Cardiac fibroblast (primary cell): ENCODE results near the gene RABGAP1.

ENCODE experiments used
- DNase-seq, 2 donors: peaks; one replicate each; pipeline versions ENCODE4 v3.0.0 to v3.0.0-alpha.2; 2010; ENCODE audit warnings: low read depth in 2 of 2
- H3K4me3 ChIP-seq, 2 donors: replicated peaks in 1 of 2; 1 replicate in 1 of 2; 2 replicates in 1 of 2; pipeline ENCODE4 v1.5.1; 2011; ENCODE audit warnings: low read depth in 2 of 2, low read length in 2 of 2, mild to moderate bottlenecking in 2 of 2, moderate library complexity in 1 of 2
- TF ChIP-seq, protein P1 (sequence below): IDR thresholded peaks from one replicate; pipeline ENCODE4 v1.5.1; 2011; ENCODE audit warnings: low read depth, mild to moderate bottlenecking, low read length, inconsistent platforms

The RABGAP1 gene

DNA sequence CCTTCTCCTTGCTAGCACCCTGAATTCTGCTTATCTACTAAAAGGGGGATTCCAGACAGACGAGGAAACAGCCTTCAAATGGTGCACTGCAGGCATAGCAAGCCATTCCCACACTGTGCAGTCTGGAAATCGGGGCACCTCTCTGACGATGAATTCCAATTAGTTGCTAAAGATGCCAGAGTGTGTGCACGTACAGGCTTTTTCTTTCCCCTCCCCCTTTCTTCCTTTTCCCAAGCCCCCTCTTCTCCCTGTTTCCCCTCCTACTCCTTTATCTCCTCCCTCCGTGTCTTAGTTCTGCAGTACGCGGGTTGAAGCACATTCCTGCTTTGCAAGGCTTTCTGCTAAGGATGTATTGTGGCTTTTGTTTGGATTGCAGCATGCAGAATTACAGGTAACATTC lies 92.5 kb downstream of the RABGAP1 start, which contains the start of gene GPR21:
TSS of gene GPR21 (plus strand) at position 316 of the 400 bp plus-strand sequence. CDS start 900 bp downstream, outside the sequence.
- peak in 1 of 2 donors; percentile 16 for DNase-seq
- H3K4me3 ChIP-seq, result no peak within 1 kb of the TSS
- TF ChIP-seq, protein P1, sequence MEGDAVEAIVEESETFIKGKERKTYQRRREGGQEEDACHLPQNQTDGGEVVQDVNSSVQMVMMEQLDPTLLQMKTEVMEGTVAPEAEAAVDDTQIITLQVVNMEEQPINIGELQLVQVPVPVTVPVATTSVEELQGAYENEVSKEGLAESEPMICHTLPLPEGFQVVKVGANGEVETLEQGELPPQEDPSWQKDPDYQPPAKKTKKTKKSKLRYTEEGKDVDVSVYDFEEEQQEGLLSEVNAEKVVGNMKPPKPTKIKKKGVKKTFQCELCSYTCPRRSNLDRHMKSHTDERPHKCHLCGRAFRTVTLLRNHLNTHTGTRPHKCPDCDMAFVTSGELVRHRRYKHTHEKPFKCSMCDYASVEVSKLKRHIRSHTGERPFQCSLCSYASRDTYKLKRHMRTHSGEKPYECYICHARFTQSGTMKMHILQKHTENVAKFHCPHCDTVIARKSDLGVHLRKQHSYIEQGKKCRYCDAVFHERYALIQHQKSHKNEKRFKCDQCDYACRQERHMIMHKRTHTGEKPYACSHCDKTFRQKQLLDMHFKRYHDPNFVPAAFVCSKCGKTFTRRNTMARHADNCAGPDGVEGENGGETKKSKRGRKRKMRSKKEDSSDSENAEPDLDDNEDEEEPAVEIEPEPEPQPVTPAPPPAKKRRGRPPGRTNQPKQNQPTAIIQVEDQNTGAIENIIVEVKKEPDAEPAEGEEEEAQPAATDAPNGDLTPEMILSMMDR, result no peak

DNA sequence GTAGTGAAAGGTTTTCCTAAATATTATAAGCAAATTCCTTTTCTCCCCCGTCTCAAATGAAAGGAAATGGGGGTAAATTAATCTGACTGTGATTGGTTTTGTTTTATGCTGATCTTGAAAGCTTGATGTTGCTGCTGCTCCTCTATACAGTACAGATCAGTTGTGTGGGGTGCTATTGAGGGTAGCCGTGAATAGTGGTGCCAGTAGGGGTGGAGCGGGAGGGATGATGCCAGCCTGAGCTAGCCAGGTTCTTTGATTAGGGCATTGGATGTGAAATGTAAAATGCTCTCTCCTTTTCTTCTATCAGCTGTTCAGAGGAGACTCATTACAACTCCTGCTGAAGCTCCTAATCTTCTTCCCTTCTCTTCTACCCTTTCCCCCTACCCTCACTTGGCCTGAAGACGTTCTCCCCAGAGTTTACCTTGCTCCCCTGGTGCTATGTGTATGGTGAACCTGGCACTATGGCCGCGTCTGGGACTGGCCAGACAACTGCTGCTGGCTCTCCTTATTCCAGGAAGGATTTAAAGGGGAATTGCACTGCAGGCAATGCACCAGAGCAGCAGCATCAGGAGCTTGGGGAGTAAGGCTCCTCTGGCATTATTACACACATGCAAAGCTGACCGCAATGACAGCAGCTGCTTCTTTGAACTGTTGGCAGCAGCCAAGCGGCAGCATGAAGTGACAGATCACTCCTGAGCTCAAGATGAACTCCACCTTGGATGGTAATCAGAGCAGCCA lies 93.2 kb downstream of the RABGAP1 start:
- H3K4me3 ChIP-seq, result no peak overlapping the region
- TF ChIP-seq, protein P1, result no peak
- peak in 1 of 2 donors; percentile 49 for DNase-seq

DNA sequence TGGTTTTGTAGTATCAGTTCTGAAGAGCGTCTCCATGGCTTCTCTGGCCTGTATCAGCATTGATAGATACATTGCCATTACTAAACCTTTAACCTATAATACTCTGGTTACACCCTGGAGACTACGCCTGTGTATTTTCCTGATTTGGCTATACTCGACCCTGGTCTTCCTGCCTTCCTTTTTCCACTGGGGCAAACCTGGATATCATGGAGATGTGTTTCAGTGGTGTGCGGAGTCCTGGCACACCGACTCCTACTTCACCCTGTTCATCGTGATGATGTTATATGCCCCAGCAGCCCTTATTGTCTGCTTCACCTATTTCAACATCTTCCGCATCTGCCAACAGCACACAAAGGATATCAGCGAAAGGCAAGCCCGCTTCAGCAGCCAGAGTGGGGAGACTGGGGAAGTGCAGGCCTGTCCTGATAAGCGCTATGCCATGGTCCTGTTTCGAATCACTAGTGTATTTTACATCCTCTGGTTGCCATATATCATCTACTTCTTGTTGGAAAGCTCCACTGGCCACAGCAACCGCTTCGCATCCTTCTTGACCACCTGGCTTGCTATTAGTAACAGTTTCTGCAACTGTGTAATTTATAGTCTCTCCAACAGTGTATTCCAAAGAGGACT lies 94.2 kb downstream of the RABGAP1 start:
- no peak for DNase-seq
- no peak overlapping the region for H3K4me3 ChIP-seq
- TF ChIP-seq, protein P1, result no peak

DNA sequence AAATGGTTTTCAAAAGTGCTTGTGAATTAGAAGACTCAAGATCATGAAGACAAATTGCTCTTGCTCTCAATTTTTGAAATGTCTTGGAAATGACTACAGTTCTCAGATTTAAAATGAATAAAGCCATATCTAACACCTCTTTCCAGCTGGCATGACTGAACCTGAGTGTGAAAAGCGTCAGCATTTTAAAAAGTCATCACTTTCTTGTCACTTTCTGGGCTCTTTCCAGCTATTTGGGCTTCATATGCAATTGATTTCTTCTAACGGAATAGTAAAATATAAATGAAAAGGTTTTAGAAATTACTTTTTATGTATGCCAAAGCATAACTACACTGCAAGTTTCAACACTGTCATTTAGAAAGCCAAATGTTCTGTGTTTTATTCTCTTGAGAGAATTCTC lies 95.0 kb downstream of the RABGAP1 start:
- DNase-seq, result no peak
- TF ChIP-seq, protein P1, result no peak
- no peak overlapping the region for H3K4me3 ChIP-seq

DNA sequence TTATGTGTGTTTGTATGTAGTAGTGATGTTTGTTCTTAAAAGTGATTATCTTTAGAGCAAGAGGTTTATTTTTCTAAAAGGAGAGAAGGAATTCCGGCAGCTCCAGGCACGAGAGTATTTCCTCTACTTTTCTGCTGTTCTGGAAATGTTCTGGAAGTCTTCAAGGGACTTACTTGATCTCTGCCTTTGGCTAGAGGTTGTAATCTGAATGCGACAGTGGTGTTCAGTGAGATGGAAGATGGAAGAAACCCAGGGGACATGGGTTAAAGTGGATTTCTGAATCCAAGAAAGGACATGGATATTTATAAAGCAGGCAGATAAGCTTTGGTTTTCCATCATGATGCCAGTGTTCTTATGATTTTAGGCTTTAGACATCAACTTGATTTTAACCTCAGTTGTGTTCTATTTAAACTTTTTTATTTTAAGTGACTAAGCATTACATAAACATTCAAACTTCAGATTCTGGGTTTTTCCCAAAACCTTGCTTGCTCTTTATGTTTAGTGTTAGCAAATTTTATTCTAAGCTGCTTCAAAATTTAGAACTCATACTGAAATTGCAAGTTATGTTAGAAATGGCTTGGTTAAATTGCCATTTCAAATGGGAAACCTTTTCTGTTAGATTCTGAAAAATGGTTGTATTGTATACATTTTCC lies 96.2 kb downstream of the RABGAP1 start:
- TF ChIP-seq, protein P1, result no peak
- DNase-seq, result peak in 1 of 2 donors; percentile 41
- H3K4me3 ChIP-seq, result no peak overlapping the region

DNA sequence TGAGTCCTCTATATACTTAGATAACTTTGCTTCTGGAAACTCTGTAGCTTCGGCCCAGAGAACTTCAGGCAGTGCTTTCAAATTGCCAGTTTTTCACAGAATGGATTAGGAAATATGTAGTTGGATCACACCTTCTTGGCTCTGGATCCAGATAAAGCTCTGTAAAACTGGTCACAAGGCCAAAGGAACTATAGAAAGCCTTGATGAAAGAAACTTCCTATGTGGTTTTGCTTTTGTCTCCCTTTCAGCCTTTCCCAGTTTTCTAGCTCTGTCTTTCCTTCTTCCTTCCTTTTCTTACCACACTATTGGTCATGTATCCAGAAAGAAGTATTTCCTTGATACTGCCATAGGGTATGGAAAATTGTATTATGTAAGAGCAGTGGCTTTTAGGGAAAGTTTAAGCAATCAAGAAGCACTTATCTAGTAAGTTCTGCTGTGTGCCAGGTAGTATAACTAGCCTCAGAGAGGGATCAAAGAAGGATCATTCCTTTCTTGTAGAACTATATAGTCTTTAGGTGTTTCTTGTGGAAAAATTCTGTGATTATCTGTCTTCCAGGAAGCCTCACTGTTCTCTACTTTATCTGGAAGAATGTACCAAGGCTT lies 98.9 kb downstream of the RABGAP1 start:
- TF ChIP-seq, protein P1, result no peak
- DNase-seq, result peak in 1 of 2 donors; percentile 60
- no peak overlapping the region for H3K4me3 ChIP-seq
